Measurements from ENCODE around the gene SSH2.

DNA sequence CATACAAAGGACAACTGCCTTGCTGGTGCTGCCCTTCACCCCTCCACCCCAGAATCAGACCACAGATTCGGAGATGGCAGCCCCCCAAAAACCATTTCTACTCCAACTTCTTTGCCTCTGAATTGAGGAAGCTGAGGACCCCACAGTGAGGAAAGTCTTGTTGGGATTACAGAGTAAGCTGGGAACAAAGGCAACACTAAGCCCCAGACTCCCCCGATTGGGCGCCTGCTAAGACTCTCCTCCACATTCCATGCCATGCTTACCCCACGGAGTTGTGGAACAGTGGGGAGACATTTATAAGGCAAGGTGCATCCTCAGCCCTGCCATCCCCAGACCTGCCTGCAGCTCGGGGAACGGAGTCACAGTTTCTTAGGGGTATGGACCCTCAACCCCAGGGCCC is 342.4 kb downstream of the SSH2 start:
- TF ChIP-seq ZNF570 (CRISPR knock-in tag; IDR thresholded peaks at IDR 0.05; ENCODE audit: borderline replicate concordance) (no peak), POLR2AphosphoS5 (IDR thresholded peaks at IDR 0.05; ENCODE audit: low read depth, low read length) (no peak), SNAI1 (CRISPR knock-in tag; IDR thresholded peaks at IDR 0.05; ENCODE audit: borderline replicate concordance) (no peak), KDM1A (CRISPR knock-in tag; IDR thresholded peaks at IDR 0.05) (no peak), HNF4G (IDR thresholded peaks at IDR 0.05; ENCODE audit: borderline replicate concordance, low read depth, low read length) (no peak), HNF4G (CRISPR knock-in tag; IDR thresholded peaks at IDR 0.05; ENCODE audit: borderline replicate concordance, low read depth) (no peak), FOXP1 (IDR thresholded peaks at IDR 0.05) (no peak), FOXP1 (CRISPR knock-in tag; IDR thresholded peaks at IDR 0.05) (no peak), ZFP36L2 (CRISPR knock-in tag; IDR thresholded peaks at IDR 0.05) (no peak)
- TF ChIP-seq, protein P1, sequence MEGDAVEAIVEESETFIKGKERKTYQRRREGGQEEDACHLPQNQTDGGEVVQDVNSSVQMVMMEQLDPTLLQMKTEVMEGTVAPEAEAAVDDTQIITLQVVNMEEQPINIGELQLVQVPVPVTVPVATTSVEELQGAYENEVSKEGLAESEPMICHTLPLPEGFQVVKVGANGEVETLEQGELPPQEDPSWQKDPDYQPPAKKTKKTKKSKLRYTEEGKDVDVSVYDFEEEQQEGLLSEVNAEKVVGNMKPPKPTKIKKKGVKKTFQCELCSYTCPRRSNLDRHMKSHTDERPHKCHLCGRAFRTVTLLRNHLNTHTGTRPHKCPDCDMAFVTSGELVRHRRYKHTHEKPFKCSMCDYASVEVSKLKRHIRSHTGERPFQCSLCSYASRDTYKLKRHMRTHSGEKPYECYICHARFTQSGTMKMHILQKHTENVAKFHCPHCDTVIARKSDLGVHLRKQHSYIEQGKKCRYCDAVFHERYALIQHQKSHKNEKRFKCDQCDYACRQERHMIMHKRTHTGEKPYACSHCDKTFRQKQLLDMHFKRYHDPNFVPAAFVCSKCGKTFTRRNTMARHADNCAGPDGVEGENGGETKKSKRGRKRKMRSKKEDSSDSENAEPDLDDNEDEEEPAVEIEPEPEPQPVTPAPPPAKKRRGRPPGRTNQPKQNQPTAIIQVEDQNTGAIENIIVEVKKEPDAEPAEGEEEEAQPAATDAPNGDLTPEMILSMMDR (CRISPR knock-in tag; IDR thresholded peaks at IDR 0.05), result no peak
- TF ChIP-seq, protein P2, sequence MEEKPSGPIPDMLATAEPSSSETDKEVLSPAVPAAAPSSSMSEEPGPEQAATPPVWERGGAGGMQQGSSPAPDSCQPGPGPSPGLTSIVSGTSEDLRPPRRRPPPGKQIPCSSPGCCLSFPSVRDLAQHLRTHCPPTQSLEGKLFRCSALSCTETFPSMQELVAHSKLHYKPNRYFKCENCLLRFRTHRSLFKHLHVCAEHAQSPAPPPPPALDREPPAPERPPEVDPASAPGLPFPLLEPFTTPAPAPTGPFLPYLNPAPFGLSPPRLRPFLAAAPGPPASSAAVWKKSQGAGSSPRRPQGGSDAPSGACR (CRISPR knock-in tag; IDR thresholded peaks at IDR 0.05), result no peak
- TF ChIP-seq, protein P3, sequence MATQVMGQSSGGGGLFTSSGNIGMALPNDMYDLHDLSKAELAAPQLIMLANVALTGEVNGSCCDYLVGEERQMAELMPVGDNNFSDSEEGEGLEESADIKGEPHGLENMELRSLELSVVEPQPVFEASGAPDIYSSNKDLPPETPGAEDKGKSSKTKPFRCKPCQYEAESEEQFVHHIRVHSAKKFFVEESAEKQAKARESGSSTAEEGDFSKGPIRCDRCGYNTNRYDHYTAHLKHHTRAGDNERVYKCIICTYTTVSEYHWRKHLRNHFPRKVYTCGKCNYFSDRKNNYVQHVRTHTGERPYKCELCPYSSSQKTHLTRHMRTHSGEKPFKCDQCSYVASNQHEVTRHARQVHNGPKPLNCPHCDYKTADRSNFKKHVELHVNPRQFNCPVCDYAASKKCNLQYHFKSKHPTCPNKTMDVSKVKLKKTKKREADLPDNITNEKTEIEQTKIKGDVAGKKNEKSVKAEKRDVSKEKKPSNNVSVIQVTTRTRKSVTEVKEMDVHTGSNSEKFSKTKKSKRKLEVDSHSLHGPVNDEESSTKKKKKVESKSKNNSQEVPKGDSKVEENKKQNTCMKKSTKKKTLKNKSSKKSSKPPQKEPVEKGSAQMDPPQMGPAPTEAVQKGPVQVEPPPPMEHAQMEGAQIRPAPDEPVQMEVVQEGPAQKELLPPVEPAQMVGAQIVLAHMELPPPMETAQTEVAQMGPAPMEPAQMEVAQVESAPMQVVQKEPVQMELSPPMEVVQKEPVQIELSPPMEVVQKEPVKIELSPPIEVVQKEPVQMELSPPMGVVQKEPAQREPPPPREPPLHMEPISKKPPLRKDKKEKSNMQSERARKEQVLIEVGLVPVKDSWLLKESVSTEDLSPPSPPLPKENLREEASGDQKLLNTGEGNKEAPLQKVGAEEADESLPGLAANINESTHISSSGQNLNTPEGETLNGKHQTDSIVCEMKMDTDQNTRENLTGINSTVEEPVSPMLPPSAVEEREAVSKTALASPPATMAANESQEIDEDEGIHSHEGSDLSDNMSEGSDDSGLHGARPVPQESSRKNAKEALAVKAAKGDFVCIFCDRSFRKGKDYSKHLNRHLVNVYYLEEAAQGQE (IDR thresholded peaks at IDR 0.05; ENCODE audit: borderline replicate concordance in 1 of 2, low read depth in 1 of 2, low read length in 2 of 2), result no peak

All from HepG2 (cell line).